GM12891 (cell line): Measurements from ENCODE around the gene DNM3.

Experiments
- DNase-seq: peaks from one replicate; pipeline ENCODE4 v3.0.0; 2011; ENCODE audit warnings: low spot score; ENCODE audit not compliant: insufficient read length
- FAIRE-seq: peaks from 2 replicates; lab custom pipeline; 2011; peaks lifted over from hg19 to GRCh38; lab: Jason Lieb, UNC
- PAX5 ChIP-seq: IDR thresholded peaks from 2 replicates; pipeline ENCODE4 v1.6.1; 2011; ENCODE audit warnings: low read length, moderate library complexity, mild to moderate bottlenecking; ENCODE audit not compliant: insufficient read depth, severe bottlenecking
- POLR2A ChIP-seq: IDR thresholded peaks from 2 replicates; pipeline ENCODE4 v1.6.1; 2011; ENCODE audit warnings: low read depth, low read length, control low read depth
- POLR2AphosphoS5 ChIP-seq: IDR thresholded peaks from 2 replicates; pipeline ENCODE4 v1.6.1; 2011; ENCODE audit warnings: low read depth, low read length, control low read depth
- POU2F2 ChIP-seq: IDR thresholded peaks from 2 replicates; pipeline ENCODE4 v1.6.1; 2011; ENCODE audit warnings: low read depth, mild to moderate bottlenecking, control low read depth, low read length, moderate library complexity
- SPI1 ChIP-seq: IDR thresholded peaks from 2 replicates; pipeline ENCODE4 v1.6.1; 2011; ENCODE audit warnings: low read depth, low read length, control low read depth
- TAF1 ChIP-seq: IDR thresholded peaks from 2 replicates; pipeline ENCODE4 v1.6.1; 2011; ENCODE audit warnings: low read depth, low read length, control low read depth

Gene DNM3

GRCh38 chr1:172236958-172237357 lies 395.7 kb downstream of the DNM3 start:
- DNase-seq (no peak), FAIRE-seq (no peak)
- no peak for TF ChIP-seq POU2F2
- TF ChIP-seq POLR2AphosphoS5, result no peak
- no peak for TF ChIP-seq SPI1
- no peak for TF ChIP-seq TAF1
- no peak for TF ChIP-seq PAX5
- no peak for TF ChIP-seq POLR2A

- FAIRE-seq, result no peak
- TF ChIP-seq TAF1, result no peak
Measured at GRCh38 chr1:172238158-172238557, 396.9 kb downstream of the DNM3 start.

GRCh38 chr1:172238965-172239364 lies 397.7 kb downstream of the DNM3 start:
- TF ChIP-seq POU2F2, result no peak
- no peak for TF ChIP-seq SPI1
- TF ChIP-seq TAF1, result no peak
- TF ChIP-seq POLR2AphosphoS5, result no peak
- no peak for TF ChIP-seq PAX5
- no peak for TF ChIP-seq POLR2A
- FAIRE-seq, result no peak
- DNase-seq, result no peak

More at GRCh38 chr1:172238158-172238557, 396.9 kb downstream of the DNM3 start:
- DNase-seq, result no peak

- TF ChIP-seq PAX5 (no peak), SPI1 (no peak), POLR2AphosphoS5 (no peak), POU2F2 (no peak), TAF1 (no peak), POLR2A (no peak)
- FAIRE-seq (no peak), DNase-seq (no peak)
Measured at GRCh38 chr1:172239901-172240300, 398.6 kb downstream of the DNM3 start.

GRCh38 chr1:172241540-172241939 lies 400.2 kb downstream of the DNM3 start:
- no peak for TF ChIP-seq TAF1
- TF ChIP-seq POLR2A, result no peak
- TF ChIP-seq PAX5, result no peak
- TF ChIP-seq SPI1, result no peak
- TF ChIP-seq POU2F2, result no peak
- TF ChIP-seq POLR2AphosphoS5, result no peak
- FAIRE-seq, result no peak
- DNase-seq, result no peak

- DNase-seq (no peak), FAIRE-seq (no peak)
- TF ChIP-seq SPI1 (no peak), TAF1 (no peak), POU2F2 (no peak), PAX5 (no peak), POLR2AphosphoS5 (no peak), POLR2A (no peak)
Measured at GRCh38 chr1:172244865-172245264, 403.6 kb downstream of the DNM3 start.

- no peak for TF ChIP-seq PAX5
- TF ChIP-seq POLR2AphosphoS5, result no peak
- no peak for TF ChIP-seq POLR2A
- TF ChIP-seq SPI1, result no peak
- TF ChIP-seq POU2F2, result no peak
- no peak for TF ChIP-seq TAF1
- FAIRE-seq (no peak), DNase-seq (no peak)
Measured at GRCh38 chr1:172245788-172246187, 404.5 kb downstream of the DNM3 start.

- FAIRE-seq, result no peak
Measured at GRCh38 chr1:172246521-172247390, 405.5 kb downstream of the DNM3 start.

GRCh38 chr1:172251486-172251885 lies 410.2 kb downstream of the DNM3 start:
- no peak for TF ChIP-seq TAF1
- TF ChIP-seq SPI1, result no peak
- no peak for TF ChIP-seq POLR2A
- TF ChIP-seq POU2F2, result no peak
- no peak for DNase-seq
- FAIRE-seq, result no peak

More at GRCh38 chr1:172246521-172247390, 405.5 kb downstream of the DNM3 start:
- no peak for DNase-seq
- TF ChIP-seq POU2F2, result no peak
- TF ChIP-seq SPI1, result no peak
- no peak for TF ChIP-seq PAX5
- no peak for TF ChIP-seq POLR2A
- no peak for TF ChIP-seq POLR2AphosphoS5

GRCh38 chr1:172252321-172252720 lies 411.0 kb downstream of the DNM3 start:
- no peak for DNase-seq
- no peak for FAIRE-seq
- TF ChIP-seq PAX5 (no peak), TAF1 (no peak), POLR2A (no peak), POLR2AphosphoS5 (no peak), SPI1 (no peak), POU2F2 (no peak)

GRCh38 chr1:172252958-172253357 lies 411.7 kb downstream of the DNM3 start:
- FAIRE-seq (no peak), DNase-seq (no peak)
- TF ChIP-seq SPI1 (no peak), POLR2A (no peak), TAF1 (no peak), POLR2AphosphoS5 (no peak)
